Fibroblast of the aortic adventitia (primary cell): ENCODE data around the gene NADSYN1. TPM values are rescaled to one million over a fixed set of nuclear protein-coding genes. Genes with fewer than 3 reads are reported as not detected.
A peak's percentile ranks its signal among the peaks of the same experiment; 100 is the strongest.

Source experiments
- DNase-seq: peaks from one replicate; pipeline ENCODE4 v3.0.0-alpha.2; 2010; ENCODE audit warnings: low read depth
- H3K4me3 ChIP-seq: 2 replicates; pipeline ENCODE4 v1.5.1; 2011; ENCODE audit warnings: low read depth, mild to moderate bottlenecking, control low read depth, low read length, moderate library complexity
- total RNA-seq: library from RNA; depleted of rRNA; stranded (reverse); fragments of >200 nt; gene quantifications from 2 replicates; pipeline ENCODE4 v1.2.3, GENCODE V29; 2012; ENCODE audit warnings: low replicate concordance
- TF ChIP-seq, protein P1 (sequence below): IDR thresholded peaks from 2 replicates; pipeline ENCODE4 v1.5.1; 2011; ENCODE audit warnings: mild to moderate bottlenecking, low read length, control low read depth, inconsistent platforms; ENCODE audit not compliant: insufficient read depth

Gene NADSYN1
- total RNA-seq, 1 donor: 50.9 TPM

DNA sequence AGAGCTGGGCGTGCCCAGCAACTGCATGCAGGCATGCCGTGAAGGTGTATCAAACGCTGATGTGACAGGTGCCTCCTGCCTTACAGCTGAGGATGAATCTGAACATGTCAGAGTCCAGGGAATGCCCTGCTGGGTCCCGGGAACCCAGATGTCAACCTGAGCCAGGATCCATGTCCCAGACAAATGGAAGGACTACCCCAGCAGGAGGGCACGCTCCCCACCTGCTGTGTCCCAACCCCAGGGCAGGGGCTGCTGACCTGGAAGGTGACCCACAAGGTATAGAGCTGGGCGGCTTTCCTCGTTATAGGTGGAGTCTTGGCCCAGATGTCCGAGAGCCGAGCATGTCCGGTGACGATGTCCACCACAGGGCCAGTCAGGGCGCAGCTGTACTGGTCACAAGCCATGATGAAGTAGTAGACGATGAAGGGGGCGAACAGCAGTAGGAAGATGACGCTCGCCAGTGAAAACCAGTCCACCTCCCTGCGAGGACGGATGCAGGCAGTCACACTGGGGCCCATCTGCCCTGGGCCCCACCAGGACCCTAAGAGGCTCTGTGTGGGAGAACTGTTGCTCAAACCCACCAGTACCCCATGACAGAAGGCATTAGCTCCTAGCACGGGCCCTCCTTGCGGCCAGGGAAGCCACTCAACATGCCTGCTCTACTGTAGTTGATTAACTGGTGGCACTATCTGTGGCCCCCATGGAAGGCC lies 9.1 kb upstream of the NADSYN1 start:
- TF ChIP-seq, protein P1, sequence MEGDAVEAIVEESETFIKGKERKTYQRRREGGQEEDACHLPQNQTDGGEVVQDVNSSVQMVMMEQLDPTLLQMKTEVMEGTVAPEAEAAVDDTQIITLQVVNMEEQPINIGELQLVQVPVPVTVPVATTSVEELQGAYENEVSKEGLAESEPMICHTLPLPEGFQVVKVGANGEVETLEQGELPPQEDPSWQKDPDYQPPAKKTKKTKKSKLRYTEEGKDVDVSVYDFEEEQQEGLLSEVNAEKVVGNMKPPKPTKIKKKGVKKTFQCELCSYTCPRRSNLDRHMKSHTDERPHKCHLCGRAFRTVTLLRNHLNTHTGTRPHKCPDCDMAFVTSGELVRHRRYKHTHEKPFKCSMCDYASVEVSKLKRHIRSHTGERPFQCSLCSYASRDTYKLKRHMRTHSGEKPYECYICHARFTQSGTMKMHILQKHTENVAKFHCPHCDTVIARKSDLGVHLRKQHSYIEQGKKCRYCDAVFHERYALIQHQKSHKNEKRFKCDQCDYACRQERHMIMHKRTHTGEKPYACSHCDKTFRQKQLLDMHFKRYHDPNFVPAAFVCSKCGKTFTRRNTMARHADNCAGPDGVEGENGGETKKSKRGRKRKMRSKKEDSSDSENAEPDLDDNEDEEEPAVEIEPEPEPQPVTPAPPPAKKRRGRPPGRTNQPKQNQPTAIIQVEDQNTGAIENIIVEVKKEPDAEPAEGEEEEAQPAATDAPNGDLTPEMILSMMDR: no peak
- H3K4me3 ChIP-seq: no peak overlapping the region
- no peak for DNase-seq

DNA sequence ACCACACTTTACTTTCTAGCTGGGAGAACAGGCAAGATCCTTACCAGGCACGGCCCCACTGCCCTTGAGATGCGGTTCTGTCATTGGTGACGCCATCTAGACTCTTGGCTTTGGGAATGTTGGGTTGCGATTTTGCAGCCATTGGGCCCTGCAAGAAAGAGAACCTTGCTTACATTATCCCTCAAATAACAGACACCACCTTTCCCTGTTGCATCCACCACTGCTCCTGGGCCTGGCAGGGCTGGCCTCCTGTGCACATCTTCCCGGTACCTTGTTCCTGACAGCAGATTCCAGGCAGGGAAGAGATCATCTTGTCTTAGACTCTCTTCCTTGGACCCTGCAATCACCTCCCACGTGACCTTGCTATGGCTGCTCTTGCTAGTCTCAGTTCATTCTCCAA lies 8.2 kb upstream of the NADSYN1 start:
- no peak for DNase-seq
- TF ChIP-seq, protein P1: no peak
- no peak overlapping the region for H3K4me3 ChIP-seq

- DNase-seq: no peak
- TF ChIP-seq, protein P1: no peak
- no peak overlapping the region for H3K4me3 ChIP-seq
These were observed 6.9 kb upstream of the NADSYN1 start for GRCh38 chr11:71446150-71446549.

DNA sequence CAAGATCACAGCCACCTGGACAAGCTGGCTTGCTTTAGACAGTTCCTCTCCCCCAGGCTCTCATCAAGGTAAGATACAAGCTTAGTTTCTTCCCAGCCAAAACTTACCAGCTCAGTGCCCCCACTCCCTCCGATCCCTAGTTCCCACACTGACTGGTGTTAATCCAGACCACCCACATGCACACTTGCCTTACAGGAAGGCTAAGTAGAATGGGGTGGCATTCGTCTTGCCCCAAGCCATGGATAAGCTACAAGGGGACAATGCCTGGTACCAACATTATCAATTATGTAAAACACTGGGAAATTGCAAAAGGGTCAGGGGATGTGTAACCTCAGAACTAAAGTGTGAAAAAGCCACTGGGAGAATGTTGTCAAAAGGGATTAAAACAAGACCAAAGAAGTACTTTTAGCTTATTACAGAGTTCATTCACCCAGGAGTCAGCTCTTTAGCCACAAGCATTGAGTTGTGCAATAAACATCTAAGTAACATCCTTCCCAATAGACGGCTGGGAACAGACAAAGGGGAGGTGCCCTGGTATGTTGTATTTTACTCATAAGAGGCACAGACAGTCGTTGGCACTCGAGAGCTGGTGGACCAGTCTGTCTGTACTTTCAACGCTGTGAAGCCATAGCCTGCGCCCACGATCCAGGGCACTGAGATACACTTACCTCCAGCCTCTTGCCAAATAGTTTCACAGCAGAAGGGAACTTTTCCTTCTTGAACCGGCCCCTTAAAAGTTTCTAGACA lies 5.9 kb upstream of the NADSYN1 start:
- TF ChIP-seq, protein P1: no peak
- H3K4me3 ChIP-seq: peak overlapping the region; percentile 78
- peak; percentile 66 for DNase-seq

DNA sequence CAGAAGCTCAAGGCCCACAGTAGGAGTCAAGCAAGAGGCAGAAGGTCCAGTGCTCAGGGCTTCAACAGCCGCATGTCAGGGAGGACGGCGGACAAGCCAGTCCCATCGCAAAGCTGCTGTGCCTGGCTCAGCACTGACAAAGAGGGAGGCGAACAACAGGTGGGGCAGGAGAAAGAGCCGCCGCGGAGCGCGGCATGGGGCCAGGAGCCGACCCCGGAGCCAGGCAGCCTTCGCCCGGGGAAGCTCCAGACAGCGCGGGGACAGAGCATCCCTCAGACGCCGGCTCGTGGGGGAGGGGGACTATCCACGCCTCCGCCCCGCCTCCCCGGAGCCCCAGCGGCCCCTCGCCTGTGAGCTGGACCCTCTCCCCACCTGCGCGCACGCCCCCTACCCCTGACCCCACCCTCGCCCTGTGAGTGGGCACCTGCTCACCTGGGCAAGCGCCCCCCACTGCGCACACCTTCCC lies 5.2 kb upstream of the NADSYN1 start:
- peak overlapping the region; percentile 78 for H3K4me3 ChIP-seq
- no peak for DNase-seq
- TF ChIP-seq, protein P1: no peak

DNA sequence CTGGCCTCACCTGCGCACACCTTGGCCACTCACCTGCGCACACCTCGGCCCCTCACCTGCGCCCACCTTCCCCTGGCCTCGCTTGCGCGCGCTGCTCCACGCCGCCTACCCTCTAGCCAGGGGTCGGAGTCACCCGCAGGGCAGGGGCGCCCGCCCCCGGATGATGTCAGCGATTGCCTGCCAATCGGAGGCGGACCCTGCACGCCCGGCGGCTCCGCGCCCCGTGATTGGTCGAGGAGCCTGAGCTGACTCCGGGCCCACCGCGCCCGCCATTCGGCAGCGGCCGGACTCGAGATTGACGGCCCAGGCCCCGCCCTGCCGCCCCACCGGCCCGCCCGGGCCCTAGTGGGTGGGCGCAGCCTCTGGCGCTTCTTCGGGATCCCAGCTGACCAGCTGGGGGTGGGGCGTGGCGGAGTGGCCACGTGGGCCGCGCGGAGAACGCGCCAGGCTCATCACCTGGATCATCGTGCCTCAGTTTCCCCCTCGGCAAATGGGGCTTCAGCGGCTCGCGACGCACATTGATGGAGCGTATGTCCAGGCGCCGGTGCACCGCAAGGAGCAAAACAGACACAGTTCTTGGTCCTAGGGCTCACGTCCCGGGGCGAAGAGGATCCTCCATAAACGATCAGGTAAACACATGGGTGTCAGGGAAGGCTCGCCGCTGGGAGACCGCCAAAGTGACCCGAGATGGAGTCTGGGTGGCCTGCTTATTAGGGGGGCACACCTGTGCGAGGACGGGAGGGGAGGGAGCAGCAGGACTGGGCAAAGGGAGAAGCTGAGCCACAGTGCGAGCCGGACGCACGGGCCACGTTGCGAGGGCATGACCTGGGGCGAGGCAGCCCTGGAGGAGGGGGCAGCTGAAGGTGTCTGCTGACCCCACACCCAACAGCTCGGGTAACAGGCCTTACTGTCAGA lies 4.5 kb upstream of the NADSYN1 start, which contains the start of gene DHCR7:
DHCR7 (minus strand) TSS at position 137 of the 915 bp plus-strand sequence. CDS start 3,441 bp downstream, outside the sequence.
- DNase-seq: peak; percentile 90
- peak within 1 kb of the TSS; percentile 78 for H3K4me3 ChIP-seq
- TF ChIP-seq, protein P1: no peak
